HEK293 (cell line): ENCODE results near the gene RAB13.

ENCODE experiments used
- FEZF1 ChIP-seq: fragments of 450-650 bp; formaldehyde crosslinking; IDR thresholded peaks from 2 replicates; pipeline ENCODE4 v1.5.1; 2016; ENCODE audit warnings: missing biosample characterization, missing genetic modification characterization
- GFI1B ChIP-seq: fragments of 450-650 bp; formaldehyde crosslinking; IDR thresholded peaks from 2 replicates; pipeline ENCODE4 v1.5.1; 2016; ENCODE audit warnings: missing biosample characterization, missing genetic modification characterization
- GLI4 ChIP-seq: fragments of 450-650 bp; formaldehyde crosslinking; IDR thresholded peaks from 2 replicates; pipeline ENCODE4 v1.5.1; 2016; ENCODE audit warnings: missing biosample characterization, missing genetic modification characterization
- HOXA7 ChIP-seq: sonication (generic); formaldehyde crosslinking; IDR thresholded peaks from 2 replicates; pipeline ENCODE4 v1.8.1; 2022; ENCODE audit warnings: missing genetic modification reagents, borderline replicate concordance
- HOXC10 ChIP-seq: sonication (generic); formaldehyde crosslinking; IDR thresholded peaks from 2 replicates; pipeline ENCODE4 v1.8.1; 2023; ENCODE audit warnings: mild to moderate bottlenecking, missing genetic modification reagents
- MYNN ChIP-seq: fragments of 450-650 bp; formaldehyde crosslinking; IDR thresholded peaks from 2 replicates; pipeline ENCODE4 v1.5.1; 2016; ENCODE audit warnings: missing biosample characterization, missing genetic modification characterization, borderline replicate concordance
- SCRT2 ChIP-seq: fragments of 450-650 bp; formaldehyde crosslinking; IDR thresholded peaks from 2 replicates; pipeline ENCODE4 v1.5.1; 2016; ENCODE audit warnings: missing biosample characterization, missing genetic modification characterization
- YY1 ChIP-seq: fragments of 450-650 bp; formaldehyde crosslinking; IDR thresholded peaks from 2 replicates; pipeline ENCODE4 v1.5.1; 2018; ENCODE audit warnings: missing biosample characterization, missing genetic modification characterization
- ZBTB17 ChIP-seq: fragments of 450-650 bp; formaldehyde crosslinking; IDR thresholded peaks from 2 replicates; pipeline ENCODE4 v1.5.1; 2016; ENCODE audit warnings: missing biosample characterization, missing genetic modification characterization
- ZBTB7A ChIP-seq: fragments of 450-650 bp; formaldehyde crosslinking; IDR thresholded peaks from 2 replicates; pipeline ENCODE4 v1.5.1; 2016; ENCODE audit warnings: low read depth, missing biosample characterization, missing genetic modification characterization
- ZBTB8A ChIP-seq: fragments of 450-650 bp; formaldehyde crosslinking; IDR thresholded peaks from 2 replicates; pipeline ENCODE4 v1.5.1; 2016; ENCODE audit warnings: missing biosample characterization, missing genetic modification characterization
- ZNF10 ChIP-seq: fragments of 450-650 bp; formaldehyde crosslinking; IDR thresholded peaks from 2 replicates; pipeline ENCODE4 v1.5.1; 2017; ENCODE audit warnings: missing biosample characterization, missing genetic modification characterization
- ZNF121 ChIP-seq: fragments of 450-650 bp; formaldehyde crosslinking; IDR thresholded peaks from 2 replicates; pipeline ENCODE4 v1.5.1; 2016; ENCODE audit warnings: missing biosample characterization, missing genetic modification characterization
- ZNF133 ChIP-seq: fragments of 450-650 bp; formaldehyde crosslinking; IDR thresholded peaks from 2 replicates; pipeline ENCODE4 v1.5.1; 2016; ENCODE audit warnings: missing biosample characterization, missing genetic modification characterization
- ZNF140 ChIP-seq: fragments of 450-650 bp; formaldehyde crosslinking; IDR thresholded peaks from 2 replicates; pipeline ENCODE4 v1.5.1; 2016; ENCODE audit warnings: missing biosample characterization, missing genetic modification characterization
- ZNF223 ChIP-seq: fragments of 450-650 bp; formaldehyde crosslinking; IDR thresholded peaks from 2 replicates; pipeline ENCODE4 v1.5.1; 2016; ENCODE audit warnings: missing biosample characterization, missing genetic modification characterization
- ZNF23 ChIP-seq: fragments of 450-650 bp; formaldehyde crosslinking; IDR thresholded peaks from 2 replicates; pipeline ENCODE4 v1.5.1; 2016; ENCODE audit warnings: missing biosample characterization, missing genetic modification characterization, borderline replicate concordance
- ZNF248 ChIP-seq: fragments of 450-650 bp; formaldehyde crosslinking; IDR thresholded peaks from 2 replicates; pipeline ENCODE4 v1.5.1; 2017; ENCODE audit warnings: missing biosample characterization, missing genetic modification characterization
- ZNF366 ChIP-seq: fragments of 450-650 bp; formaldehyde crosslinking; conservative IDR thresholded peaks from 2 replicates; pipeline ENCODE4 v1.5.1; 2016; ENCODE audit warnings: missing biosample characterization, missing genetic modification characterization
- ZNF416 ChIP-seq: fragments of 450-650 bp; formaldehyde crosslinking; IDR thresholded peaks from 2 replicates; pipeline ENCODE4 v1.5.1; 2016; ENCODE audit warnings: missing biosample characterization, missing genetic modification characterization
- ZNF433 ChIP-seq: fragments of 450-650 bp; formaldehyde crosslinking; IDR thresholded peaks from 2 replicates; pipeline ENCODE4 v1.5.1; 2016; ENCODE audit warnings: missing biosample characterization, missing genetic modification characterization, low read depth
- ZNF544 ChIP-seq: fragments of 450-650 bp; formaldehyde crosslinking; IDR thresholded peaks from 2 replicates; pipeline ENCODE4 v1.5.0; 2017; ENCODE audit warnings: missing biosample characterization, missing genetic modification characterization
- ZNF571 ChIP-seq: fragments of 450-650 bp; formaldehyde crosslinking; IDR thresholded peaks from 2 replicates; pipeline ENCODE4 v1.5.0; 2017; ENCODE audit warnings: missing biosample characterization, missing genetic modification characterization
- ZNF664 ChIP-seq: fragments of 450-650 bp; formaldehyde crosslinking; IDR thresholded peaks from 2 replicates; pipeline ENCODE4 v1.5.1; 2016; ENCODE audit warnings: missing biosample characterization, missing genetic modification characterization
- ZNF768 ChIP-seq: fragments of 450-650 bp; formaldehyde crosslinking; IDR thresholded peaks from 2 replicates; pipeline ENCODE4 v1.5.1; 2018; ENCODE audit warnings: missing biosample characterization, mild to moderate bottlenecking, missing genetic modification characterization
- ZNF837 ChIP-seq: fragments of 450-650 bp; formaldehyde crosslinking; IDR thresholded peaks from 2 replicates; pipeline ENCODE4 v1.5.1; 2016; ENCODE audit warnings: missing biosample characterization, missing genetic modification characterization
- TF ChIP-seq, protein P1 (sequence below): fragments of 450-650 bp; formaldehyde crosslinking; IDR thresholded peaks from 2 replicates; pipeline ENCODE4 v1.5.1; 2016; ENCODE audit warnings: missing biosample characterization, missing genetic modification characterization
- TF ChIP-seq, protein P2 (sequence below): fragments of 450-650 bp; formaldehyde crosslinking; IDR thresholded peaks from 2 replicates; pipeline ENCODE4 v1.5.1; 2016; ENCODE audit warnings: missing biosample characterization, missing genetic modification characterization
- TF ChIP-seq, protein P3 (sequence below): fragments of 450-650 bp; formaldehyde crosslinking; IDR thresholded peaks from 2 replicates; pipeline ENCODE4 v1.5.1; 2016; ENCODE audit warnings: missing biosample characterization, missing genetic modification characterization
- TF ChIP-seq, protein P4 (sequence below): fragments of 450-650 bp; formaldehyde crosslinking; IDR thresholded peaks from 2 replicates; pipeline ENCODE4 v1.5.1; 2017; ENCODE audit warnings: missing biosample characterization, missing genetic modification characterization
- TF ChIP-seq, protein P5 (sequence below): fragments of 450-650 bp; formaldehyde crosslinking; IDR thresholded peaks from 2 replicates; pipeline ENCODE4 v1.5.1; 2016; ENCODE audit warnings: missing biosample characterization, missing genetic modification characterization
- TF ChIP-seq, protein P6 (sequence below): fragments of 450-650 bp; IDR thresholded peaks from 2 replicates; pipeline ENCODE4 v1.5.1; 2018; ENCODE audit warnings: missing biosample characterization, mild to moderate bottlenecking, missing genetic modification characterization

The RAB13 gene

DNA sequence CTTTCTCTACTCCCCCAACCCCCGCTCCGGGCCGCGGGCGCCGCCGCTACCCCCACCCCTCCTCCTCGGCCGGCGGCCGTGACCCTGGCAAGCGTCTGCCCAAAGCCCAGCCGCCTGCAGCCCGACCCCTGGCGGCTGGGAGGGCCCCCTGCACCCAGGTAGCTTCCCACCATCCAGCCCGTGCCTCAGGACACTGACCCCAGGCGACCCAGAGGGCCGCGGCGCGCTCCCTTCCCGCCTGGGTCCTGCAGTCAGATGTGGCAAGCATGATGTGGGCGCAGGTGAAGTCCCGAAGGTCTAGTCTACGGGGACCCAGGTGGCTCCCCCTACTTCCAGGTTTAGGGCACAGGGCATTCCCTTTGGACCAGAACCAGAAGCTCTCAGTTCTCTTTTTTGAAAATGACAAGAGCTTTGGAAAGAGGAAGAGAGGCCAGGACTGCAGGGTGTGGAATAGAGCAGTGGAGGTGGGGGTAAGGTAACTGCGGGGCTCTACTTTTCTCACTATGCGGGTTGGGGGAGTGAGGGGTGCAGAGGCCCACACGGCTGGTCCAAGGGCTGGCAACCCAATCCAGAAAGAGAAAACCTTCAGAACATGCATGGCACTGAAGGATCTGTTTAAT is 39.4 kb downstream of the RAB13 start, which contains the start of gene DENND4B (continued):
- no peak for TF ChIP-seq FEZF1
- no peak for TF ChIP-seq ZNF248
- TF ChIP-seq YY1 (tag by site-specific recombination): 0 out of 2 replicates have a peak, but pooled peaks have one; percentile 2
- TF ChIP-seq GLI4: no peak
- TF ChIP-seq ZNF571 (tag by site-specific recombination): no peak
- no peak for TF ChIP-seq ZNF133 (tag by site-specific recombination)
- TF ChIP-seq ZNF433 (tag by site-specific recombination): no peak
- no peak for TF ChIP-seq ZBTB7A (tag by site-specific recombination)
- TF ChIP-seq ZNF768 (tag by site-specific recombination): no peak
- no peak for TF ChIP-seq ZNF121
- TF ChIP-seq, protein P1, sequence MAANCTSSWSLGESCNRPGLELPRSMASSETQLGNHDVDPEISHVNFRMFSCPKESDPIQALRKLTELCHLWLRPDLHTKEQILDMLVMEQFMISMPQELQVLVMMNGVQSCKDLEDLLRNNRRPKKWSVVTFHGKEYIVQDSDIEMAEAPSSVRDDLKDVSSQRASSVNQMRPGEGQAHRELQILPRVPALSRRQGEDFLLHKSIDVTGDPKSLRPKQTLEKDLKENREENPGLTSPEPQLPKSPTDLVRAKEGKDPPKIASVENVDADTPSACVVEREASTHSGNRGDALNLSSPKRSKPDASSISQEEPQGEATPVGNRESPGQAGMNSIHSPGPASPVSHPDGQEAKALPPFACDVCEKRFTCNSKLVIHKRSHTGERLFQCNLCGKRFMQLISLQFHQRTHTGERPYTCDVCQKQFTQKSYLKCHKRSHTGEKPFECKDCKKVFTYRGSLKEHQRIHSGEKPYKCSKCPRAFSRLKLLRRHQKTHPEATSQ (tag by site-specific recombination): no peak
- TF ChIP-seq, protein P2, sequence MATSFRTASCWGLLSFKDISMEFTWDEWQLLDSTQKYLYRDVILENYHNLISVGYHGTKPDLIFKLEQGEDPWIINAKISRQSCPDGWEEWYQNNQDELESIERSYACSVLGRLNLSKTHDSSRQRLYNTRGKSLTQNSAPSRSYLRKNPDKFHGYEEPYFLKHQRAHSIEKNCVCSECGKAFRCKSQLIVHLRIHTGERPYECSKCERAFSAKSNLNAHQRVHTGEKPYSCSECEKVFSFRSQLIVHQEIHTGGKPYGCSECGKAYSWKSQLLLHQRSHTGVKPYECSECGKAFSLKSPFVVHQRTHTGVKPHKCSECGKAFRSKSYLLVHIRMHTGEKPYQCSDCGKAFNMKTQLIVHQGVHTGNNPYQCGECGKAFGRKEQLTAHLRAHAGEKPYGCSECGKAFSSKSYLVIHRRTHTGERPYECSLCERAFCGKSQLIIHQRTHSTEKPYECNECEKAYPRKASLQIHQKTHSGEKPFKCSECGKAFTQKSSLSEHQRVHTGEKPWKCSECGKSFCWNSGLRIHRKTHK (tag by site-specific recombination): no peak
- TF ChIP-seq, protein P3, sequence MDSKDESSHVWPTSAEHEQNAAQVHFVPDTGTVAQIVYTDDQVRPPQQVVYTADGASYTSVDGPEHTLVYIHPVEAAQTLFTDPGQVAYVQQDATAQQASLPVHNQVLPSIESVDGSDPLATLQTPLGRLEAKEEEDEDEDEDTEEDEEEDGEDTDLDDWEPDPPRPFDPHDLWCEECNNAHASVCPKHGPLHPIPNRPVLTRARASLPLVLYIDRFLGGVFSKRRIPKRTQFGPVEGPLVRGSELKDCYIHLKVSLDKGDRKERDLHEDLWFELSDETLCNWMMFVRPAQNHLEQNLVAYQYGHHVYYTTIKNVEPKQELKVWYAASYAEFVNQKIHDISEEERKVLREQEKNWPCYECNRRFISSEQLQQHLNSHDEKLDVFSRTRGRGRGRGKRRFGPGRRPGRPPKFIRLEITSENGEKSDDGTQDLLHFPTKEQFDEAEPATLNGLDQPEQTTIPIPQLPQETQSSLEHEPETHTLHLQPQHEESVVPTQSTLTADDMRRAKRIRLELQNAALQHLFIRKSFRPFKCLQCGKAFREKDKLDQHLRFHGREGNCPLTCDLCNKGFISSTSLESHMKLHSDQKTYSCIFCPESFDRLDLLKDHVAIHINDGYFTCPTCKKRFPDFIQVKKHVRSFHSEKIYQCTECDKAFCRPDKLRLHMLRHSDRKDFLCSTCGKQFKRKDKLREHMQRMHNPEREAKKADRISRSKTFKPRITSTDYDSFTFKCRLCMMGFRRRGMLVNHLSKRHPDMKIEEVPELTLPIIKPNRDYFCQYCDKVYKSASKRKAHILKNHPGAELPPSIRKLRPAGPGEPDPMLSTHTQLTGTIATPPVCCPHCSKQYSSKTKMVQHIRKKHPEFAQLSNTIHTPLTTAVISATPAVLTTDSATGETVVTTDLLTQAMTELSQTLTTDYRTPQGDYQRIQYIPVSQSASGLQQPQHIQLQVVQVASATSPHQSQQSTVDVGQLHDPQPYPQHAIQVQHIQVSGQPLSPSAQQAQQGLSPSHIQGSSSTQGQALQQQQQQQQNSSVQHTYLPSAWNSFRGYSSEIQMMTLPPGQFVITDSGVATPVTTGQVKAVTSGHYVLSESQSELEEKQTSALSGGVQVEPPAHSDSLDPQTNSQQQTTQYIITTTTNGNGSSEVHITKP (tag by site-specific recombination): no peak
- TF ChIP-seq SCRT2 (tag by site-specific recombination): no peak
- TF ChIP-seq HOXC10 (CRISPR knock-in tag): no peak
- 0 out of 2 replicates have a peak, but pooled peaks have one; percentile 25 for TF ChIP-seq ZBTB17 (tag by site-specific recombination)
- TF ChIP-seq GFI1B: no peak
- TF ChIP-seq, protein P4, sequence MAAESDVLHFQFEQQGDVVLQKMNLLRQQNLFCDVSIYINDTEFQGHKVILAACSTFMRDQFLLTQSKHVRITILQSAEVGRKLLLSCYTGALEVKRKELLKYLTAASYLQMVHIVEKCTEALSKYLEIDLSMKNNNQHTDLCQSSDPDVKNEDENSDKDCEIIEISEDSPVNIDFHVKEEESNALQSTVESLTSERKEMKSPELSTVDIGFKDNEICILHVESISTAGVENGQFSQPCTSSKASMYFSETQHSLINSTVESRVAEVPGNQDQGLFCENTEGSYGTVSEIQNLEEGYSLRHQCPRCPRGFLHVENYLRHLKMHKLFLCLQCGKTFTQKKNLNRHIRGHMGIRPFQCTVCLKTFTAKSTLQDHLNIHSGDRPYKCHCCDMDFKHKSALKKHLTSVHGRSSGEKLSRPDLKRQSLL (tag by site-specific recombination): no peak
- TF ChIP-seq ZNF416 (tag by site-specific recombination): no peak
- no peak for TF ChIP-seq HOXA7
- no peak for TF ChIP-seq MYNN
- no peak for TF ChIP-seq ZBTB8A (tag by site-specific recombination)
- no peak for TF ChIP-seq ZNF23 (tag by site-specific recombination)
- no peak for TF ChIP-seq ZNF140 (tag by site-specific recombination)
- TF ChIP-seq ZNF664 (tag by site-specific recombination): no peak
- TF ChIP-seq ZNF10 (tag by site-specific recombination): no peak
- no peak for TF ChIP-seq ZNF837 (tag by site-specific recombination)
- no peak for TF ChIP-seq ZNF544
- TF ChIP-seq, protein P5, sequence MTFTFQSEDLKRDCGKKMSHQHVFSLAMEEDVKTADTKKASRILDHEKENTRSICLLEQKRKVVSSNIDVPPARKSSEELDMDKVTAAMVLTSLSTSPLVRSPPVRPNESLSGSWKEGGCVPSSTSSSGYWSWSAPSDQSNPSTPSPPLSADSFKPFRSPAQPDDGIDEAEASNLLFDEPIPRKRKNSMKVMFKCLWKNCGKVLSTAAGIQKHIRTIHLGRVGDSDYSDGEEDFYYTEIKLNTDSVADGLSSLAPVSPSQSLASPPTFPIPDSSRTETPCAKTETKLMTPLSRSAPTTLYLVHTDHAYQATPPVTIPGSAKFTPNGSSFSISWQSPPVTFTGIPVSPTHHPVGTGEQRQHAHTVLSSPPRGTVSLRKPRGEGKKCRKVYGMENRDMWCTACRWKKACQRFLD: no peak
- TF ChIP-seq, protein P6, sequence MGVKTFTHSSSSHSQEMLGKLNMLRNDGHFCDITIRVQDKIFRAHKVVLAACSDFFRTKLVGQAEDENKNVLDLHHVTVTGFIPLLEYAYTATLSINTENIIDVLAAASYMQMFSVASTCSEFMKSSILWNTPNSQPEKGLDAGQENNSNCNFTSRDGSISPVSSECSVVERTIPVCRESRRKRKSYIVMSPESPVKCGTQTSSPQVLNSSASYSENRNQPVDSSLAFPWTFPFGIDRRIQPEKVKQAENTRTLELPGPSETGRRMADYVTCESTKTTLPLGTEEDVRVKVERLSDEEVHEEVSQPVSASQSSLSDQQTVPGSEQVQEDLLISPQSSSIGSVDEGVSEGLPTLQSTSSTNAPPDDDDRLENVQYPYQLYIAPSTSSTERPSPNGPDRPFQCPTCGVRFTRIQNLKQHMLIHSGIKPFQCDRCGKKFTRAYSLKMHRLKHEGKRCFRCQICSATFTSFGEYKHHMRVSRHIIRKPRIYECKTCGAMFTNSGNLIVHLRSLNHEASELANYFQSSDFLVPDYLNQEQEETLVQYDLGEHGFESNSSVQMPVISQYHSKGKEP (tag by site-specific recombination): no peak
- TF ChIP-seq ZNF223 (tag by site-specific recombination): no peak
- TF ChIP-seq ZNF366: 0 out of 2 replicates have a peak, but pooled peaks have one; percentile 10
